Measurements from ENCODE around the gene SCUBE1. TPM values are rescaled to one million over a fixed set of nuclear protein-coding genes. Genes with fewer than 3 reads are reported as not detected.

The SCUBE1 gene
- total RNA-seq, 1 experiment from 2014 or later, result 0.54 TPM

DNA sequence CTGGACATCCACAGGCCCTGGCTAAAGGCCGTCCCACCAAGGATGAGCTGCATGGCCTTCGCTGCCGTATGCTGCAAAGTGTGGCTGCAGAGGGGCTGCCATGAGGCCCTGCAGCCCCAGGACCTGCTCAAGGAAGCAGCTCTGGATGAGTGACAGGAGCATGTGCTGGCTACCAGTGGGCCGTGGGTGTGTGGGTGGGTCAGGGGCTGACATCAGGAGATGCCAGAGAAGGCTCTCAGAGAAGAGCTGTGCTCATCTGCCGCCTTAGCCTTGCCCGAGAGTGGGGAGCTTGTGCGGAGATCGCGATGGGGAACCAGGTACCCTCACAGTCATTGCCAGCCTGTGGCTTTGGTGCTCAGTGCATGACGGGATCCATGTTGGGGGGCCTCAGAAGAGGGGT is 41.3 kb downstream of the SCUBE1 start:
- no peaks in the 10 kb centered on the region for H3K9me3 Mint-ChIP-seq (ENCODE audit: low read depth, unreplicated experiment)
- CTCF ChIA-PET, result no interaction called here
- H3K4me1 Mint-ChIP-seq (ENCODE audit: low read depth, unreplicated experiment), result no peaks in the 10 kb centered on the region

DNA sequence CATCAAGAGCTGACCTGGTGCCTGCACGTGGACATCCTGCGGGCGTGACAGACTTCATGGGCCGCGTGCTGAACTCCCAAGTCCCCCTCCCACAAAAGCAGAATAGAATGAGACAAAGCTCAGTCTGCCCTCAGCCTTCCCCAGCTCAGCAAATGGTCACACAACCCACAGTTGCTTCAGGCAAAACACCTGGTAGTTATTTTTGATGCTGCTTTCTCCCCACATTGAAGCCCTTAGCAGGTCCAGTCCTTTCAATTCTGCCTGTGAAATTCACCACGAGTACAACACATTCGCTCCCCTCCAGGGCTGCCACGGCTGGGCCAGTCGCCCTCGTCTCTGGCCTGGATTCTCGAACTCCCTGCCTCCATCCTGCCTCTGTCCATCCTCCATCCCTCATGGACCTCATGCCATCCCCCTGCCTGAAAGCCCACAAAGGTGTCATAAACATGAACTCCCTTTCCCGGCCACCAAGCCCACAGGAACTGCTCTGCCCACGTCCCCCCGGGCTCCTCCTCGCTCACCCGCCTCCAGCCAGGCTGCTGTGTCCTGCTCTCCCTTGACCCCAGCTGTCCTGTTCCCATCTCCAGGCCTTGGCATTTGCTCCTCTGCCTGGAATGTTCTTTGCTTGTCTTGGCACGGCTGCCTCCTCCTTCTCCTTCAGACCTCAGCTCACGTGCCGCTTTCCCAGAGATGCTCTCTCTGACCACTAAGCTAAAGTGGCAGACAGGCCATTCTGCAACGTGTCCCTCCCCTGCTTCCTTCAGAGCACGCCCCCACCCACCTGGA is 42.1 kb downstream of the SCUBE1 start:
- Mint-ChIP-seq H3K27ac (ENCODE audit: unreplicated experiment) (no peak overlapping the region), H3K9me3 (ENCODE audit: low read depth, unreplicated experiment) (no peaks in the 10 kb centered on the region), H3K36me3 (ENCODE audit: insufficient read depth, unreplicated experiment) (no peaks in the 10 kb centered on the region), H3K4me1 (ENCODE audit: low read depth, unreplicated experiment) (no peaks in the 10 kb centered on the region), H3K27me3 (ENCODE audit: unreplicated experiment) (peaks cover 100% of the 10 kb centered on the region), H3K4me3 (ENCODE audit: low read depth, unreplicated experiment) (no peak overlapping the region)
- CTCF ChIA-PET, result interaction anchor here (0.7 kb wide), 1 partner anchor 45 kb away, joined by 3 read pairs; no protein-coding TSS in a partner anchor
- intact Hi-C loops (cut with micrococcal nuclease; ENCODE audit: unreplicated experiment), result no loop called here
- TF ChIP-seq, protein P1, sequence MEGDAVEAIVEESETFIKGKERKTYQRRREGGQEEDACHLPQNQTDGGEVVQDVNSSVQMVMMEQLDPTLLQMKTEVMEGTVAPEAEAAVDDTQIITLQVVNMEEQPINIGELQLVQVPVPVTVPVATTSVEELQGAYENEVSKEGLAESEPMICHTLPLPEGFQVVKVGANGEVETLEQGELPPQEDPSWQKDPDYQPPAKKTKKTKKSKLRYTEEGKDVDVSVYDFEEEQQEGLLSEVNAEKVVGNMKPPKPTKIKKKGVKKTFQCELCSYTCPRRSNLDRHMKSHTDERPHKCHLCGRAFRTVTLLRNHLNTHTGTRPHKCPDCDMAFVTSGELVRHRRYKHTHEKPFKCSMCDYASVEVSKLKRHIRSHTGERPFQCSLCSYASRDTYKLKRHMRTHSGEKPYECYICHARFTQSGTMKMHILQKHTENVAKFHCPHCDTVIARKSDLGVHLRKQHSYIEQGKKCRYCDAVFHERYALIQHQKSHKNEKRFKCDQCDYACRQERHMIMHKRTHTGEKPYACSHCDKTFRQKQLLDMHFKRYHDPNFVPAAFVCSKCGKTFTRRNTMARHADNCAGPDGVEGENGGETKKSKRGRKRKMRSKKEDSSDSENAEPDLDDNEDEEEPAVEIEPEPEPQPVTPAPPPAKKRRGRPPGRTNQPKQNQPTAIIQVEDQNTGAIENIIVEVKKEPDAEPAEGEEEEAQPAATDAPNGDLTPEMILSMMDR (IDR thresholded peaks at IDR 0.05; ENCODE audit: unreplicated experiment), result no peak
- no peak for DNase-seq
- no TSS peak for BruUV-seq (replicated peaks)

More for the DNA sequence above, 41.3 kb downstream of the SCUBE1 start:
- peaks cover 100% of the 10 kb centered on the region for H3K27me3 Mint-ChIP-seq (ENCODE audit: unreplicated experiment)
- no peak for DNase-seq
- no peaks in the 10 kb centered on the region for H3K36me3 Mint-ChIP-seq (ENCODE audit: insufficient read depth, unreplicated experiment)
- H3K4me3 Mint-ChIP-seq (ENCODE audit: low read depth, unreplicated experiment), result no peak overlapping the region
- no peak overlapping the region for H3K27ac Mint-ChIP-seq (ENCODE audit: unreplicated experiment)
- TF ChIP-seq, protein P1 (IDR thresholded peaks at IDR 0.05; ENCODE audit: unreplicated experiment), result no peak
- no TSS peak for BruUV-seq (replicated peaks)
- intact Hi-C loops (cut with micrococcal nuclease; ENCODE audit: unreplicated experiment), result no loop called here

DNA sequence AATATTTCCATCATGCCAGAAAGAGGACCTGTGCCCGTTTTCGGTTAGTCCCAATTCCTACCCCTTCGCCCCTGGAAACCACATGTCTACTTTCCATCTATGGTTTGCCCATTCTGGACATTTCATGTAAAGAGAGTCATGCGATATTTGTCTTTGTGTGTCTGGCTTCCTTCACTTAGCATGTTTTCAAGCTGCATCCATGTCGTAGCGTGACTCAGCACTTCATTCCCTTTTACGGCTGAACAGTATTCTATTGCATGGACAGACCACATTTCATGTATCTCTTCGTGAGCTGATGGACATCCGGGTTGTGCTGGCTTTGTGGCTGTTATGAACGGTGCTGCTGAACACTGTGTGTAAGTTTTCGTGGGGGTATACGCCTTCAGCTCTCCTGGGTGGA is 43.4 kb downstream of the SCUBE1 start:
- Mint-ChIP-seq H3K27ac (ENCODE audit: unreplicated experiment) (no peak overlapping the region), H3K36me3 (ENCODE audit: insufficient read depth, unreplicated experiment) (no peaks in the 10 kb centered on the region), H3K27me3 (ENCODE audit: unreplicated experiment) (peaks cover 100% of the 10 kb centered on the region), H3K4me1 (ENCODE audit: low read depth, unreplicated experiment) (no peaks in the 10 kb centered on the region), H3K4me3 (ENCODE audit: low read depth, unreplicated experiment) (no peak overlapping the region), H3K9me3 (ENCODE audit: low read depth, unreplicated experiment) (no peaks in the 10 kb centered on the region)
- CTCF ChIA-PET, result no interaction called here
- no peak for DNase-seq
- intact Hi-C loops (cut with micrococcal nuclease; ENCODE audit: unreplicated experiment), result no loop called here
- TF ChIP-seq, protein P1 (IDR thresholded peaks at IDR 0.05; ENCODE audit: unreplicated experiment), result no peak
- BruUV-seq (replicated peaks), result no TSS peak

DNA sequence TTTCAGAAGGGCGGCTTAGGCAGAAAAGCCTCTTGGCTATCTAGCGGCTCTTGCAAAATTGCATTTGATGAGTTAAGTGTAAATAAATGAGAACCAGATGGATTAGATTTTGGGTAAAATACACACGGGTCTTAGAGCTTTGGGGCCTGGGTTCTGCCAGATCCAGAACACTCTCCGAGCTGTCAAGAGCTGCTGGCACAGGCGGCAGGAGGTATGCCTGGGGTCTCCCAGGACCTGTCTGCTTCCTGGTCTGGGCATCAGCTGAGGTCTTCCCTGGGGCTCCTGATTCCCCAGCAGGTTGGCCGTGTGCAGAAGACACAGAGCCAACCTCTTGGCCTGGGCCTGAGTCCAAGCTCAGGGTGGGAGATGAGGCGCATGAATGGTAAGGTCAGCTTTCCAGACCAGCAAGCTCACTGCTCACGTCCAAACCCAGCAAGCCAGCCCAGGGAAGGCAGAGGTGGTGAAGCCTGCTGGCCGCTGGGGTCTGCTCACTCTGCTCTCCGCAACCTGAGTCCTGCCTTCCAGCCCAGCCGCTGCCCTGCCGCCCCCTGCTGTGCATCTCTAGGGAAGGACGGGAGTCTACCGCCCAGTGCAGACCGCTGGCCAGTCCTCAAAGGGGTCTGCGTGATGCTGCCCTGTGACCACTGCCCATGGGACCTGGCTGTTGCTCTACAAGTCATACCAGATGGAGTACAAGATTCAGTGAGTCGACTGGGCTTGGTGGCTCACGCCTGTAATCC is 44.9 kb downstream of the SCUBE1 start:
- Mint-ChIP-seq H3K4me3 (ENCODE audit: low read depth, unreplicated experiment) (no peak overlapping the region), H3K4me1 (ENCODE audit: low read depth, unreplicated experiment) (no peaks in the 10 kb centered on the region), H3K9me3 (ENCODE audit: low read depth, unreplicated experiment) (no peaks in the 10 kb centered on the region), H3K27ac (ENCODE audit: unreplicated experiment) (no peak overlapping the region), H3K36me3 (ENCODE audit: insufficient read depth, unreplicated experiment) (no peaks in the 10 kb centered on the region), H3K27me3 (ENCODE audit: unreplicated experiment) (peaks cover 93% of the 10 kb centered on the region)
- BruUV-seq (replicated peaks), result no TSS peak
- TF ChIP-seq, protein P1 (IDR thresholded peaks at IDR 0.05; ENCODE audit: unreplicated experiment), result no peak
- no peak for DNase-seq
- intact Hi-C loops (cut with micrococcal nuclease; ENCODE audit: unreplicated experiment), result no loop called here
- CTCF ChIA-PET, result no interaction called here
